ENCODE data around the gene NMB.

The NMB gene

GRCh38 chr15:84609818-84610525 lies 48.0 kb downstream of the NMB start:
- no peak for DNase-seq

- DNase-seq = no peak
These were observed 49.2 kb downstream of the NMB start for GRCh38 chr15:84608707-84609284.

GRCh38 chr15:84606653-84607120 lies 51.3 kb downstream of the NMB start:
- DNase-seq = no peak

GRCh38 chr15:84605554-84605882 lies 52.5 kb downstream of the NMB start:
- no peak for DNase-seq

All from stimulated activated CD8-positive, alpha-beta memory T cell treated with anti-CD3 and anti-CD28 coated beads, Interleukin-4, amount 100 ng/mL, for 48 hours (primary cell).